Measurements from ENCODE around the gene WFDC11. TPM values are rescaled to one million over a fixed set of nuclear protein-coding genes. Genes with fewer than 3 reads are reported as not detected.
"Not testable (repeated sequence)": the region's sequence is repeated elsewhere in the genome, so short reads cannot be mapped to it uniquely, and the experiment has no call there.

WFDC11 gene
- total RNA-seq, 2 donors from 2014 or later = not detected

DNA sequence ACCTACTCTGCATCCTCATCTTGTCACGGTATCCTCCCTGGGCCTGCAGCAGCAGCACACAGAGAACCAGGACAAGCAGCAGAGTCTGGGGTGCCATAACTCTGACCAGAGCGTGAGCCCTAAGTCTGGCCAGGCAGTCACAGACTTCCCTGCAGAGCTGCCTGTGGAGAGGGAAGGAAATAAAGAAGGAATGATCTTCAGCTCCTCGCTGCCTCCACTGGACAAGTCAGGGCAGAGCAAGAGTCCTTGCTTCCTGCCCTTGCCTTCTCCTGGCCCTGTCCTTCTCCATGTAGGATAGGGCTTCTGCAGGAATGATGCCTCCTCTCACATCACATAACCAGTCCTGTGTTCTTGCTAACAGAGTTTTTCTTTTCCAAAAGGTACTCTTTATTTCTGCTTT lies 15.9 kb upstream of the WFDC11 start:
- intact Hi-C loops (cut with DNase I) = no loop called here
- no peak overlapping the region for H3K27ac ChIP-seq
- no peak overlapping the region for H3K4me3 ChIP-seq
- DNase-seq = no peak
- H3K36me3 ChIP-seq = no peaks in the 10 kb centered on the region
- no peak overlapping the region for H3K9ac ChIP-seq (ENCODE audit: low read depth in 2 of 2, low read length in 2 of 2)
- H3K27me3 ChIP-seq = no peaks in the 10 kb centered on the region
- TF ChIP-seq, protein P1, sequence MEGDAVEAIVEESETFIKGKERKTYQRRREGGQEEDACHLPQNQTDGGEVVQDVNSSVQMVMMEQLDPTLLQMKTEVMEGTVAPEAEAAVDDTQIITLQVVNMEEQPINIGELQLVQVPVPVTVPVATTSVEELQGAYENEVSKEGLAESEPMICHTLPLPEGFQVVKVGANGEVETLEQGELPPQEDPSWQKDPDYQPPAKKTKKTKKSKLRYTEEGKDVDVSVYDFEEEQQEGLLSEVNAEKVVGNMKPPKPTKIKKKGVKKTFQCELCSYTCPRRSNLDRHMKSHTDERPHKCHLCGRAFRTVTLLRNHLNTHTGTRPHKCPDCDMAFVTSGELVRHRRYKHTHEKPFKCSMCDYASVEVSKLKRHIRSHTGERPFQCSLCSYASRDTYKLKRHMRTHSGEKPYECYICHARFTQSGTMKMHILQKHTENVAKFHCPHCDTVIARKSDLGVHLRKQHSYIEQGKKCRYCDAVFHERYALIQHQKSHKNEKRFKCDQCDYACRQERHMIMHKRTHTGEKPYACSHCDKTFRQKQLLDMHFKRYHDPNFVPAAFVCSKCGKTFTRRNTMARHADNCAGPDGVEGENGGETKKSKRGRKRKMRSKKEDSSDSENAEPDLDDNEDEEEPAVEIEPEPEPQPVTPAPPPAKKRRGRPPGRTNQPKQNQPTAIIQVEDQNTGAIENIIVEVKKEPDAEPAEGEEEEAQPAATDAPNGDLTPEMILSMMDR (IDR thresholded peaks at IDR 0.05) = no peak
- H3K4me1 ChIP-seq = no peaks in the 10 kb centered on the region
- H3K9me3 ChIP-seq = no peaks in the 10 kb centered on the region

DNA sequence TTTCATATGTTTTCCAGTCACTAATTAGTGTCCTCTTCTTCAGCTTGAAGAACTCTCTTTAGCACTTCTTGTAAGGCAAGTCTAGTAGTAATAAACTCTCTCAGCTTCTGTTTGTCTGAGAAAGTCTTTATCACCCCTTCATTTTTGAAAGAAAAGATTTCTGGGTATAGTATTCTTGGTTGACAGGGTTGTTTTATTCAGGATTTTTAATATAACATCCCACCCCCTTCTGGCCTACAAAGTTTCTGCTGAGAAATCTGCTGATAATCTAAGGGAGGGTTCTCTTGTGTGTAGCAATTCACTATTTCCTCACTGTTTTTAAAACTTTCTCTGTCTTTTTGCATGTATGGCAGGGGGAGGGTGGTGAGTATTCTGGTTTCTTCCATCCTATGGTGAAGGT lies 9.6 kb upstream of the WFDC11 start:
- no peak overlapping the region for H3K27ac ChIP-seq
- H3K9me3 ChIP-seq = no peaks in the 10 kb centered on the region
- DNase-seq = no peak
- intact Hi-C loops (cut with DNase I) = no loop called here
- H3K9ac ChIP-seq (ENCODE audit: low read depth in 2 of 2, low read length in 2 of 2) = no peak overlapping the region
- H3K4me1 ChIP-seq = no peaks in the 10 kb centered on the region
- TF ChIP-seq, protein P1 (IDR thresholded peaks at IDR 0.05) = no peak
- no peaks in the 10 kb centered on the region for H3K36me3 ChIP-seq
- no peak overlapping the region for H3K4me3 ChIP-seq
- H3K27me3 ChIP-seq = no peaks in the 10 kb centered on the region

DNA sequence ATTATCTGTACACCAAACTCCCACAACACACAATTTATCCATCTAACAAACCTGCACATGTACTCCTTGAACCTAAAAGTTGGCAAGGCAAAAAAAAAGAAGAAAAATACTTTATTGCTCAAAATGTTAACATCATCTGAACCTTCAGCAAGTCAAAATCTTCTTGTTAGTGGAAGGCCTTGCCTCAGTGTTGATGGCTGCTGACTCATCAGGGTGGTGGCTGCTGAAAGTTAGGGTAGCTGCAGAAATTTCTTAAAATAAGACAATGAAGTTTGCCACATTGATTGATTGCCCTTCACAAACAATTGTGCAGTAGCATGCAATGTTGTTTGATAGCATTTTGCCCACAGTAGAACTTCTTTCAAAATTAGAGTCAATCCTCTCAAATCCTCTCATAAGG lies 2.7 kb upstream of the WFDC11 start:
- H3K27ac ChIP-seq = no peak overlapping the region
- no peaks in the 10 kb centered on the region for H3K9me3 ChIP-seq
- no peak overlapping the region for H3K4me3 ChIP-seq
- no peaks in the 10 kb centered on the region for H3K36me3 ChIP-seq
- H3K27me3 ChIP-seq = no peaks in the 10 kb centered on the region
- TF ChIP-seq, protein P1 (IDR thresholded peaks at IDR 0.05) = no peak
- H3K4me1 ChIP-seq = no peaks in the 10 kb centered on the region
- no peak overlapping the region for H3K9ac ChIP-seq (ENCODE audit: low read depth in 2 of 2, low read length in 2 of 2)
- intact Hi-C loops (cut with DNase I) = no loop called here
- no peak for DNase-seq

DNA sequence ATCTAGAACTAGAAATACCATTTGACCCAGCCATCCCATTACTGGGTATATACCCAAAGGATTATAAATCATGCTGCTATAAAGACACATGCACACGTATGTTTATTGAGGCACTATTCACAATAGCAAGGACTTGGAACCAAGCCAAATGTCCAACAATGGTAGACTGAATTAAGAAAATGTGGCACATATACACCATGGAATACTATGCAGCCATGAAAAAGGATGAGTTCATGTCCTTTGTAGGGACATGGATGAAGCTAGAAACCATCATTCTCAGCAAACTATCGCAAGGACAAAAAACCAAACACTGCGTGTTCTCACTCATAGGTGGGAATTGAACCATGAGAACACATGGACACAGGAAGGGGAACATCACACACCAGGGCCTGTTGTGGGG lies 13.0 kb downstream of the WFDC11 start:
- DNase-seq; H3K9me3 ChIP-seq; H3K9ac ChIP-seq (ENCODE audit: low read depth in 2 of 2, low read length in 2 of 2); H3K4me3 ChIP-seq; H3K27ac ChIP-seq; H3K27me3 ChIP-seq; H3K36me3 ChIP-seq; intact Hi-C loops (cut with DNase I); H3K4me1 ChIP-seq: not testable (repeated sequence)

DNA sequence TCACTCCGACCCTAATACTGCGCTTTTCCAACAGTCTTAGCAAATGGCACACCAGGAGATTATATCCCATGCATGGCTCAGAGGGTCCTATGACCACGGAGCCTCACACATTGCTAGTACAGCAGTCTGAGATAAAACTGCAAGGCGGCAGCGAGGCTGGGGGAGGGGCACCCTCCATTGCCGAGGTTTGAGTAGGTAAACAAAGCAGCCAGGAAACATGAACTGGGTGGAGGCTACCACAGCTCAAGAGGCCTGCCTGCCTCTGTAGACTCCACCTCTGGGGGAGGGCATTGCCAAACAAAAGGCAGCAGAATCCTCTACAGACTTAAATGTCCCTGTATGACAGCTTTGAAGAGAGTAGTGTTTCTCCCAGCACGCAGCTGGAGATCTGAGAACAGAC lies 18.3 kb downstream of the WFDC11 start:
- H3K9ac ChIP-seq (ENCODE audit: low read depth in 2 of 2, low read length in 2 of 2); H3K27ac ChIP-seq; H3K4me1 ChIP-seq; H3K9me3 ChIP-seq; H3K4me3 ChIP-seq; intact Hi-C loops (cut with DNase I); DNase-seq; H3K27me3 ChIP-seq; H3K36me3 ChIP-seq: not testable (repeated sequence)

DNA sequence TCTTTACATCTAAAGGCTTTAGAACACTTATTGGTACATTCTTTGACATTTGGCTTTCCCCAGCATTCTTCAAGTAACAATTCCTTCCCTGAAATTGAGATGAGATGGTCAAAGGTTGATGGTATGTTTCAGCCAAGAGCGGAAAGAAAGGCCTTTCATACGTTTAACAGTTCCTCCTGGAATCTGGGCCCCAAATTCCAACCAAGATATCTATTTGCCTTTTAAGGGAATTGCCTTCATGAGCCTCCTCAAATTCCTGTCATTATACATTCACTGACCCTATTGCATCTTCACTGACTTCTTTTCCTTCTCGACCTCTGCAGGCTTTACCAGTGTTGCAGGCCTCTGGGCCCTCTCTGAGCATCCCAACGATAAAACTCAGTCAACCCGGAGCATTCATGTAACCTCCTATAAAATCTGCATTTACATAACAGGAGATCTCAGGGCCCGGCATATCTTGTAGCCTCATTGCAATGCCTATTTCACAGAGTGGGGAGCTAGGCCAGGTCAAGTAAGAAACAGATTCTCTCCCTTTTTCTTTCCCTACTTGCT lies 20.7 kb downstream of the WFDC11 start:
- Histone ChIP-seq H3K36me3 (no peaks in the 10 kb centered on the region), H3K4me1 (no peaks in the 10 kb centered on the region), H3K9me3 (no peaks in the 10 kb centered on the region), H3K9ac (ENCODE audit: low read depth in 2 of 2, low read length in 2 of 2) (no peak overlapping the region), H3K27me3 (no peaks in the 10 kb centered on the region), H3K27ac (no peak overlapping the region), H3K4me3 (no peak overlapping the region)
- TF ChIP-seq, protein P1 (IDR thresholded peaks at IDR 0.05) = no peak
- DNase-seq = no peak
- intact Hi-C loops (cut with DNase I) = no loop called here
